ENCODE results near the gene FH.

- TF ChIP-seq CTCF (IDR thresholded peaks at IDR 0.05 in 2 of 3, conservative IDR thresholded peaks at IDR 0.05 in 1 of 3; ENCODE audit: control insufficient read depth in 2 of 3, extremely low read depth in 1 of 3, insufficient read depth in 1 of 3, low read depth in 3 of 3, low read length in 3 of 3) (no peak), KDM1A (IDR thresholded peaks at IDR 0.05; ENCODE audit: borderline replicate concordance) (no peak), ETV6 (conservative IDR thresholded peaks at IDR 0.05 in 1 of 2, IDR thresholded peaks at IDR 0.05 in 1 of 2; ENCODE audit: borderline replicate concordance in 1 of 2, low read depth in 1 of 2) (no peak), RFX5 (IDR thresholded peaks at IDR 0.05; ENCODE audit: low read depth, low read length) (no peak)
Measured at GRCh38 chr1:241555526-241555925, 36.0 kb upstream of the FH start.
